Activated CD8-positive, alpha-beta T cell treated with anti-CD3 and anti-CD28 coated beads, Interleukin-2, amount 10 ng/mL, durations not matched to agents 7 days and 5 days (primary cell): ENCODE measurements around the gene RASSF5. TPM values are rescaled to one million over a fixed set of nuclear protein-coding genes. Genes with fewer than 3 reads are reported as not detected.

Source experiments
- ATAC-seq: fragments of 150-1000 bp; cut with Tn5 transposase; one replicate; pipeline ENCODE4 v1.10.0; 2021; ENCODE audit warnings: moderate library complexity
- CTCF ChIA-PET: fragments of 350-600 bp; sonication (Branson Sonifier 250); formaldehyde crosslinking; loops from one replicate; lab custom pipeline; 2021; ENCODE audit warnings: antibody characterized with exemption; lab: Charles Lee
- POLR2A ChIA-PET: fragments of 350-600 bp; sonication (Branson Sonifier 250); formaldehyde crosslinking; loops from one replicate; lab custom pipeline; 2021; ENCODE audit warnings: antibody characterized with exemption; lab: Charles Lee
- DNase-seq: peaks from one replicate; pipeline ENCODE4 v3.0.0-alpha.2; 2020
- H3K27ac Mint-ChIP-seq: one replicate; pipeline ENCODE4 v1.8.0; 2021; ENCODE audit warnings: mild to moderate bottlenecking, mixed read lengths
- H3K27me3 Mint-ChIP-seq: one replicate; pipeline ENCODE4 v1.8.0; 2021; ENCODE audit warnings: low read depth, mixed read lengths
- H3K36me3 Mint-ChIP-seq: one replicate; pipeline ENCODE4 v1.8.0; 2021; ENCODE audit warnings: low read depth, mixed read lengths
- H3K4me1 Mint-ChIP-seq: one replicate; pipeline ENCODE4 v1.8.0; 2021; ENCODE audit warnings: low read depth, mixed read lengths
- H3K4me3 Mint-ChIP-seq: one replicate; pipeline ENCODE4 v1.8.0; 2021; ENCODE audit warnings: mild to moderate bottlenecking, mixed read lengths
- H3K9me3 Mint-ChIP-seq: one replicate; pipeline ENCODE4 v1.8.0; 2022; ENCODE audit warnings: mixed read lengths; ENCODE audit not compliant: insufficient read depth
- total RNA-seq, 2 experiments: library from RNA; stranded (reverse); gene quantifications; one replicate each; pipeline ENCODE4 v1.2.3, GENCODE V29; 2021

Gene RASSF5, protein sequence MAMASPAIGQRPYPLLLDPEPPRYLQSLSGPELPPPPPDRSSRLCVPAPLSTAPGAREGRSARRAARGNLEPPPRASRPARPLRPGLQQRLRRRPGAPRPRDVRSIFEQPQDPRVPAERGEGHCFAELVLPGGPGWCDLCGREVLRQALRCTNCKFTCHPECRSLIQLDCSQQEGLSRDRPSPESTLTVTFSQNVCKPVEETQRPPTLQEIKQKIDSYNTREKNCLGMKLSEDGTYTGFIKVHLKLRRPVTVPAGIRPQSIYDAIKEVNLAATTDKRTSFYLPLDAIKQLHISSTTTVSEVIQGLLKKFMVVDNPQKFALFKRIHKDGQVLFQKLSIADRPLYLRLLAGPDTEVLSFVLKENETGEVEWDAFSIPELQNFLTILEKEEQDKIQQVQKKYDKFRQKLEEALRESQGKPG
- total RNA-seq: 100 to 1,000 TPM; 192 to 195 TPM

GRCh38 chr1:206507284-206508129 is at the start of gene RASSF5:
TSS of gene RASSF5 (plus strand) at chr1:206507531. CDS start at chr1:206507603, 72 bp downstream.
- peaks cover 45% of the 10 kb centered on the region for H3K4me1 Mint-ChIP-seq

DNA sequence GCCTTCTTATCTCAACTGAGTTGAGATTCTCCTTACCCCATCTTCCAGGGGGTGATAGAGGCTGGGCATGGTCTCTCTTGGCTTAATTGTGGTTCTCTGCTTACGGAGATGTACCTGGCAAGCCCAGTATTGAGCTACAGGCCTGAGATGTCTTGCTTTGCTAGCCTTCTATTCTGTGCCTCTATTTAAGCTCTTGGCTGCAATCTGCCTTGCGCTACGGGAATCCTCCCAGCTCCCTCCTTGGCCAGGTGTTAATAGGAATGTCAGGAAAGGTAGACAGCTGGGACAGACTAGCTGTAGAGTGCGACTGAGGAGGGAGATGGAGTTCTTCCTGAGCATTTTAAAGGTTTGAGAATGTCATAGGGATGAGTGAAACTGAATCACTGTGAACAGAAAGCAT is 47.6 kb upstream of the RASSF5 start:
- ChIA-PET POLR2A (interaction anchor here (0.6 to 1.0 kb wide), 2 partner anchors 9 to 33 kb away, joined by 3 to 4 read pairs; no protein-coding TSS in a partner anchor), CTCF (interaction anchor here (1.0 to 5.6 kb wide), 3 partner anchors 13 to 124 kb away, joined by 3 to 77 read pairs (median 5); partner anchors contain the start of gene IKBKE)
- peaks cover 28% of the 10 kb centered on the region for H3K4me1 Mint-ChIP-seq
- no peak overlapping the region for H3K27ac Mint-ChIP-seq
- H3K27me3 Mint-ChIP-seq: no peaks in the 10 kb centered on the region
- peaks cover 18% of the 10 kb centered on the region for H3K36me3 Mint-ChIP-seq
- no peak overlapping the region for H3K4me3 Mint-ChIP-seq
- no peak for ATAC-seq
- DNase-seq: no peak
- no peaks in the 10 kb centered on the region for H3K9me3 Mint-ChIP-seq

More at GRCh38 chr1:206507284-206508129, at the start of gene RASSF5:
- no peaks in the 10 kb centered on the region for H3K9me3 Mint-ChIP-seq
- CTCF ChIA-PET: interaction anchor here (0.8 to 1.9 kb wide), 8 partner anchors 21 to 76 kb away, joined by 3 to 11 read pairs (median 5); no protein-coding TSS in a partner anchor
- ATAC-seq: peak; percentile 90
- peaks cover 4% of the 10 kb centered on the region for H3K36me3 Mint-ChIP-seq
- DNase-seq: peak; percentile 87
- POLR2A ChIA-PET: interaction anchor here (0.6 to 2.3 kb wide), 11 partner anchors 11 to 105 kb away, joined by 3 to 8 read pairs (median 3); partner anchors contain the start of genes EIF2D and IKBKE
- no peak within 1 kb of the TSS for H3K27ac Mint-ChIP-seq
- peaks cover 25% of the 10 kb centered on the region for H3K27me3 Mint-ChIP-seq
- H3K4me3 Mint-ChIP-seq: peak within 1 kb of the TSS; percentile 73

DNA sequence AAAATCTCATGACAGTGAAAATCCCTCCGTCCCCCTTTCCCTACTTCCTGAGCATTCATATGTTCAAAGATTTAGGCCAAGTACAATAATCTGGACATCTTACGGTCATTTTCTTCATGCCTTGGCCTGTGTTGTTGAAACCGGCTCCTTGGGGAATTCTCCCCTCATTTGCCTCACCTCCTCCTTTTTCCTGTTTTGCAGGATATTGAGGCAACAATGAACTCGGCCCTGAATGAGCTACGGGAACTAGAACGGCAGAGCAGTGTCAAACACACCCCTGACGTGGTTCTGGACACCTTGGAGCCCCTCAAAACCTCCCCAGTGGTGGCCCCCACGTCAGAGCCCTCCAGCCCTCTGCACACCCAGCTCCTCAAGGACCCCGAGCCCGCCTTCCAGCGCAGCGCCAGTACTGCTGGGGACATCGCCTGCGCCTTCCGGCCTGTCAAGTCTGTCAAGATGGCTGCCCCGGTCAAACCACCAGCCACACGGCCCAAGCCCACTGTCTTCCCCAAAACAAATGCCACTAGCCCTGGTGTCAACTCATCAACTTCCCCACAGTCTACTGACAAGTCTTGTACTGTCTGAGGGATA is 46.4 kb upstream of the RASSF5 start:
- no peak for DNase-seq
- Mint-ChIP-seq H3K4me1 (peaks cover 39% of the 10 kb centered on the region), H3K27ac (no peak overlapping the region)

GRCh38 chr1:206461602-206462455 is 45.5 kb upstream of the RASSF5 start:
- ChIA-PET POLR2A (interaction anchor here (1.0 to 1.9 kb wide), 2 partner anchors 9 to 18 kb away, joined by 3 to 13 read pairs; partner anchors contain the start of gene IKBKE), CTCF (interaction anchor here (0.6 to 5.9 kb wide), 29 partner anchors 9 to 520 kb away, joined by 3 to 94 read pairs (median 6); partner anchors contain the start of genes EIF2D, FAM72A, IKBKE and RASSF5)
- H3K4me3 Mint-ChIP-seq: no peak overlapping the region
- peak; percentile 88 for DNase-seq
- peak; percentile 73 for ATAC-seq
- H3K4me1 Mint-ChIP-seq: peaks cover 43% of the 10 kb centered on the region
- H3K27ac Mint-ChIP-seq: no peak overlapping the region
- H3K36me3 Mint-ChIP-seq: peaks cover 15% of the 10 kb centered on the region
- no peaks in the 10 kb centered on the region for H3K9me3 Mint-ChIP-seq
- no peaks in the 10 kb centered on the region for H3K27me3 Mint-ChIP-seq

More for the DNA sequence above, 46.4 kb upstream of the RASSF5 start:
- Mint-ChIP-seq H3K9me3 (no peaks in the 10 kb centered on the region), H3K36me3 (peaks cover 13% of the 10 kb centered on the region), H3K4me3 (no peak overlapping the region), H3K27me3 (no peaks in the 10 kb centered on the region)
- ChIA-PET POLR2A (interaction anchor here (1.9 kb wide), 1 partner anchor 10 kb away, joined by 13 read pairs; the partner anchor contains the start of gene IKBKE), CTCF (interaction anchor here (1.0 to 5.9 kb wide), 11 partner anchors 8 to 203 kb away, joined by 3 to 94 read pairs (median 12); partner anchors contain the start of genes IKBKE and RASSF5)
- no peak for ATAC-seq

- Mint-ChIP-seq H3K4me3 (no peak overlapping the region), H3K27ac (peak overlapping the region; percentile 73), H3K36me3 (peaks cover 14% of the 10 kb centered on the region), H3K4me1 (peaks cover 53% of the 10 kb centered on the region), H3K9me3 (no peaks in the 10 kb centered on the region), H3K27me3 (no peaks in the 10 kb centered on the region)
- DNase-seq (no peak), ATAC-seq (no peak)
- CTCF ChIA-PET: interaction anchor here (0.6 to 5.9 kb wide), 14 partner anchors 9 to 519 kb away, joined by 3 to 94 read pairs (median 7); partner anchors contain the start of genes EIF2D, IKBKE and RASSF5
- POLR2A ChIA-PET: no interaction called here
These were observed 44.2 kb upstream of the RASSF5 start for GRCh38 chr1:206463137-206463536.

- H3K4me3 Mint-ChIP-seq: no peak overlapping the region
- DNase-seq: no peak
- no peak overlapping the region for H3K27ac Mint-ChIP-seq
- H3K36me3 Mint-ChIP-seq: peaks cover 11% of the 10 kb centered on the region
- H3K27me3 Mint-ChIP-seq: no peaks in the 10 kb centered on the region
- H3K9me3 Mint-ChIP-seq: no peaks in the 10 kb centered on the region
- H3K4me1 Mint-ChIP-seq: peaks cover 61% of the 10 kb centered on the region
- CTCF ChIA-PET: interaction anchor here (1.4 to 5.9 kb wide), 4 partner anchors 8 to 200 kb away, joined by 3 to 94 read pairs (median 50); partner anchors contain the start of gene IKBKE
- POLR2A ChIA-PET: no interaction called here
- ATAC-seq: no peak
These were observed 43.4 kb upstream of the RASSF5 start for GRCh38 chr1:206463911-206464310.

GRCh38 chr1:206464456-206464964 is 42.8 kb upstream of the RASSF5 start:
- no peak overlapping the region for H3K4me3 Mint-ChIP-seq
- no peaks in the 10 kb centered on the region for H3K27me3 Mint-ChIP-seq
- H3K4me1 Mint-ChIP-seq: peaks cover 67% of the 10 kb centered on the region
- no peaks in the 10 kb centered on the region for H3K9me3 Mint-ChIP-seq
- H3K36me3 Mint-ChIP-seq: peaks cover 11% of the 10 kb centered on the region
- DNase-seq (no peak), ATAC-seq (no peak)
- POLR2A ChIA-PET: interaction anchor here (0.6 kb wide), 1 partner anchor 834 kb away, joined by 3 read pairs; no protein-coding TSS in a partner anchor
- CTCF ChIA-PET: interaction anchor here (1.4 to 5.9 kb wide), 6 partner anchors 8 to 199 kb away, joined by 3 to 94 read pairs (median 7); partner anchors contain the start of gene IKBKE
- peak overlapping the region; percentile 18 for H3K27ac Mint-ChIP-seq

GRCh38 chr1:206465951-206466350 is 41.4 kb upstream of the RASSF5 start:
- H3K27ac Mint-ChIP-seq: peak overlapping the region; percentile 80
- DNase-seq: no peak
- ChIA-PET POLR2A (interaction anchor here (0.7 kb wide), 1 partner anchor 96 kb away, joined by 3 read pairs; no protein-coding TSS in a partner anchor), CTCF (interaction anchor here (0.9 to 5.9 kb wide), 10 partner anchors 14 to 198 kb away, joined by 3 to 94 read pairs (median 4); no protein-coding TSS in a partner anchor)
- peaks cover 11% of the 10 kb centered on the region for H3K36me3 Mint-ChIP-seq
- H3K4me3 Mint-ChIP-seq: peak overlapping the region; percentile 30
- no peaks in the 10 kb centered on the region for H3K27me3 Mint-ChIP-seq
- peaks cover 75% of the 10 kb centered on the region for H3K4me1 Mint-ChIP-seq
- ATAC-seq: no peak
- no peaks in the 10 kb centered on the region for H3K9me3 Mint-ChIP-seq

- H3K27ac Mint-ChIP-seq: peak overlapping the region; percentile 94
- H3K9me3 Mint-ChIP-seq: no peaks in the 10 kb centered on the region
- ChIA-PET POLR2A (no interaction called here), CTCF (interaction anchor here (0.9 to 2.2 kb wide), 10 partner anchors 9 to 197 kb away, joined by 3 to 14 read pairs (median 4); partner anchors contain the start of gene DYRK3)
- peaks cover 17% of the 10 kb centered on the region for H3K36me3 Mint-ChIP-seq
- H3K4me3 Mint-ChIP-seq: peak overlapping the region; percentile 36
- H3K27me3 Mint-ChIP-seq: no peaks in the 10 kb centered on the region
- H3K4me1 Mint-ChIP-seq: peaks cover 79% of the 10 kb centered on the region
- peak; percentile 50 for DNase-seq
- ATAC-seq: no peak
These were observed 40.3 kb upstream of the RASSF5 start for GRCh38 chr1:206466840-206467649.
